Glutamatergic neuron (in vitro differentiated cells): ENCODE data around the gene LRRN1. TPM values are rescaled to one million over a fixed set of nuclear protein-coding genes. Genes with fewer than 3 reads are reported as not detected.
"Not testable (repeated sequence)": the region's sequence is repeated elsewhere in the genome, so short reads cannot be mapped to it uniquely, and the experiment has no call there.

Source experiments
- DNase-seq: peaks from one replicate; pipeline ENCODE4 v3.0.0; 2022
- H3K27ac Mint-ChIP-seq: one replicate; pipeline ENCODE4 v1.8.0; 2020; ENCODE audit warnings: mild to moderate bottlenecking, mixed read lengths, inconsistent platforms; ENCODE audit not compliant: unreplicated experiment
- H3K27me3 Mint-ChIP-seq: one replicate; pipeline ENCODE4 v1.8.0; 2020; ENCODE audit warnings: mild to moderate bottlenecking, moderate library complexity, mixed read lengths, inconsistent platforms; ENCODE audit not compliant: unreplicated experiment
- H3K36me3 Mint-ChIP-seq: one replicate; pipeline ENCODE4 v1.8.0; 2020; ENCODE audit warnings: mild to moderate bottlenecking, mixed read lengths, inconsistent platforms; ENCODE audit not compliant: unreplicated experiment
- H3K4me1 Mint-ChIP-seq: one replicate; pipeline ENCODE4 v1.8.0; 2020; ENCODE audit warnings: mild to moderate bottlenecking, low read depth, mixed read lengths, inconsistent platforms; ENCODE audit not compliant: unreplicated experiment
- H3K4me3 Mint-ChIP-seq: one replicate; pipeline ENCODE4 v1.8.0; 2020; ENCODE audit warnings: mild to moderate bottlenecking, mixed read lengths, inconsistent platforms; ENCODE audit not compliant: unreplicated experiment
- H3K9me3 Mint-ChIP-seq: one replicate; pipeline ENCODE4 v1.8.0; 2020; ENCODE audit warnings: mild to moderate bottlenecking, moderate library complexity, mixed read lengths, inconsistent platforms; ENCODE audit not compliant: unreplicated experiment
- CTCF ChIP-seq: fragments of 200-600 bp; sonication (generic); IDR thresholded peaks from one replicate; pipeline ENCODE4 v1.5.0; 2021; ENCODE audit not compliant: partially characterized antibody, unreplicated experiment
- total RNA-seq: library from RNA; stranded (reverse); fragmentation: NEBNext Ultra II Directional; extraction: Animal tissue kit (Norgen Biotek cat#: 25700); gene quantifications from one replicate; pipeline ENCODE4 v1.2.1, GENCODE V29; 2021; ENCODE audit not compliant: unreplicated experiment

The LRRN1 gene
- total RNA-seq, 1 donor from 2014 or later, result 127 TPM

GRCh38 chr3:3862534-3862933, 63.3 kb downstream of the LRRN1 start:
- Mint-ChIP-seq H3K27ac (no peak overlapping the region), H3K4me3 (no peak overlapping the region), H3K9me3 (peaks cover 9% of the 10 kb centered on the region), H3K27me3 (peaks cover 2% of the 10 kb centered on the region), H3K4me1 (no peaks in the 10 kb centered on the region), H3K36me3 (peaks cover 14% of the 10 kb centered on the region)
- TF ChIP-seq CTCF, result no peak
- DNase-seq, result no peak

- no peak for DNase-seq
- Mint-ChIP-seq H3K4me3 (no peak overlapping the region), H3K4me1 (no peaks in the 10 kb centered on the region), H3K27me3 (no peaks in the 10 kb centered on the region), H3K27ac (no peak overlapping the region), H3K9me3 (no peaks in the 10 kb centered on the region), H3K36me3 (no peaks in the 10 kb centered on the region)
- no peak for TF ChIP-seq CTCF
These were observed 76.3 kb downstream of the LRRN1 start for GRCh38 chr3:3875491-3875890.

- Mint-ChIP-seq H3K27me3 (no peaks in the 10 kb centered on the region), H3K9me3 (no peaks in the 10 kb centered on the region), H3K4me3 (no peak overlapping the region), H3K27ac (no peak overlapping the region), H3K4me1 (no peaks in the 10 kb centered on the region), H3K36me3 (no peaks in the 10 kb centered on the region)
- TF ChIP-seq CTCF, result no peak
- DNase-seq, result no peak
These were observed 81.8 kb downstream of the LRRN1 start for GRCh38 chr3:3881050-3881449.

GRCh38 chr3:3887311-3887710, 88.1 kb downstream of the LRRN1 start:
- H3K27me3 Mint-ChIP-seq, H3K4me3 Mint-ChIP-seq, DNase-seq, H3K4me1 Mint-ChIP-seq, H3K27ac Mint-ChIP-seq, H3K9me3 Mint-ChIP-seq: not testable (repeated sequence)
- peaks cover 19% of the 10 kb centered on the region for H3K36me3 Mint-ChIP-seq

GRCh38 chr3:3893590-3893989, 94.4 kb downstream of the LRRN1 start:
- H3K4me1 Mint-ChIP-seq, result no peaks in the 10 kb centered on the region
- peaks cover 4% of the 10 kb centered on the region for H3K9me3 Mint-ChIP-seq
- TF ChIP-seq CTCF, result no peak
- H3K27me3 Mint-ChIP-seq, result peaks cover under 1% of the 10 kb centered on the region
- no peak overlapping the region for H3K27ac Mint-ChIP-seq
- peaks cover 8% of the 10 kb centered on the region for H3K36me3 Mint-ChIP-seq
- no peak overlapping the region for H3K4me3 Mint-ChIP-seq
- no peak for DNase-seq
